T-helper 17 cell (primary cell): Measurements from ENCODE around the gene EFCAB6. TPM values are rescaled to one million over a fixed set of nuclear protein-coding genes. Genes with fewer than 3 reads are reported as not detected.

ENCODE experiments used
- ATAC-seq: fragments of 150-1000 bp; cut with Tn5 transposase; 2 replicates; pipeline ENCODE4 v1.10.0; 2021; ENCODE audit warnings: mild to moderate bottlenecking, moderate library complexity
- DNase-seq, 3 donors: peaks; one replicate each; pipeline versions ENCODE4 v3.0.0 to v3.0.0-alpha.2; 2020 to 2021
- H3K9me3 ChIP-seq: one replicate; pipeline ENCODE4 v1.7.0; 2013; ENCODE audit warnings: low read length, mild to moderate bottlenecking; ENCODE audit not compliant: control insufficient read depth, poor library complexity, severe bottlenecking
- H3K27ac Mint-ChIP-seq: one replicate; pipeline ENCODE4 v1.8.0; 2022; ENCODE audit warnings: mild to moderate bottlenecking, moderate library complexity, mixed read lengths
- H3K27me3 Mint-ChIP-seq: one replicate; pipeline ENCODE4 v1.8.0; 2022; ENCODE audit warnings: mixed read lengths
- H3K36me3 Mint-ChIP-seq: one replicate; pipeline ENCODE4 v1.8.0; 2022; ENCODE audit warnings: low read depth, mixed read lengths
- H3K4me1 Mint-ChIP-seq: one replicate; pipeline ENCODE4 v1.8.0; 2022; ENCODE audit warnings: mild to moderate bottlenecking, mixed read lengths
- H3K4me3 Mint-ChIP-seq: one replicate; pipeline ENCODE4 v1.8.0; 2022; ENCODE audit warnings: mild to moderate bottlenecking, moderate library complexity, mixed read lengths
- total RNA-seq, 4 donors: library from RNA in 2 of 4; stranded (reverse) in 2 of 4; gene quantifications; one replicate each; pipeline ENCODE4 v1.2.3 and lab custom pipeline; 2022 to 2026

The EFCAB6 gene
- total RNA-seq, 2 donors from 2014 or later, result 0.16 TPM; not detected in 1

GRCh38 chr22:43841742-43842141, 29.6 kb upstream of the EFCAB6 start:
- H3K36me3 Mint-ChIP-seq, result peaks cover 2% of the 10 kb centered on the region
- no peak for ATAC-seq
- peaks cover 23% of the 10 kb centered on the region for H3K27me3 Mint-ChIP-seq
- H3K9me3 ChIP-seq, result no peaks in the 10 kb centered on the region
- no peak overlapping the region for H3K27ac Mint-ChIP-seq
- H3K4me3 Mint-ChIP-seq, result no peak overlapping the region
- DNase-seq, result no peak
- H3K4me1 Mint-ChIP-seq, result peaks cover 3% of the 10 kb centered on the region

- no peak overlapping the region for H3K27ac Mint-ChIP-seq
- ATAC-seq, result no peak
- H3K9me3 ChIP-seq, result no peaks in the 10 kb centered on the region
These were observed 28.7 kb upstream of the EFCAB6 start for GRCh38 chr22:43840851-43841250.

GRCh38 chr22:43840431-43840830, 28.3 kb upstream of the EFCAB6 start:
- Mint-ChIP-seq H3K4me1 (peaks cover 3% of the 10 kb centered on the region), H3K27me3 (peaks cover 14% of the 10 kb centered on the region), H3K27ac (no peak overlapping the region), H3K36me3 (peaks cover under 1% of the 10 kb centered on the region), H3K4me3 (no peak overlapping the region)
- no peaks in the 10 kb centered on the region for H3K9me3 ChIP-seq
- DNase-seq (no peak), ATAC-seq (no peak)

More at GRCh38 chr22:43840851-43841250, 28.7 kb upstream of the EFCAB6 start:
- Mint-ChIP-seq H3K36me3 (peaks cover 2% of the 10 kb centered on the region), H3K4me1 (peaks cover 3% of the 10 kb centered on the region), H3K4me3 (no peak overlapping the region), H3K27me3 (peaks cover 14% of the 10 kb centered on the region)
- DNase-seq, result no peak

- Mint-ChIP-seq H3K36me3 (peaks cover 2% of the 10 kb centered on the region), H3K4me3 (no peak overlapping the region), H3K4me1 (peaks cover 3% of the 10 kb centered on the region), H3K27ac (no peak overlapping the region), H3K27me3 (peaks cover 13% of the 10 kb centered on the region)
- H3K9me3 ChIP-seq, result no peaks in the 10 kb centered on the region
- ATAC-seq, result no peak
- DNase-seq, result no peak
These were observed 27.7 kb upstream of the EFCAB6 start for GRCh38 chr22:43839781-43840180.

GRCh38 chr22:43838571-43839307, 26.6 kb upstream of the EFCAB6 start:
- no peak overlapping the region for H3K4me3 Mint-ChIP-seq
- H3K9me3 ChIP-seq, result no peaks in the 10 kb centered on the region
- H3K27me3 Mint-ChIP-seq, result peaks cover 7% of the 10 kb centered on the region
- DNase-seq (no peak), ATAC-seq (no peak)
- H3K36me3 Mint-ChIP-seq, result peaks cover 2% of the 10 kb centered on the region
- H3K4me1 Mint-ChIP-seq, result peaks cover 3% of the 10 kb centered on the region
- H3K27ac Mint-ChIP-seq, result no peak overlapping the region

GRCh38 chr22:43838161-43838560, 26.1 kb upstream of the EFCAB6 start:
- no peak overlapping the region for H3K4me3 Mint-ChIP-seq
- peaks cover 7% of the 10 kb centered on the region for H3K27me3 Mint-ChIP-seq
- H3K9me3 ChIP-seq, result no peaks in the 10 kb centered on the region
- H3K4me1 Mint-ChIP-seq, result peaks cover 3% of the 10 kb centered on the region
- H3K36me3 Mint-ChIP-seq, result peaks cover 2% of the 10 kb centered on the region
- ATAC-seq (no peak), DNase-seq (no peak)
- no peak overlapping the region for H3K27ac Mint-ChIP-seq

- DNase-seq, result no peak
- peaks cover 3% of the 10 kb centered on the region for H3K4me1 Mint-ChIP-seq
- H3K27ac Mint-ChIP-seq, result no peak overlapping the region
- peaks cover 2% of the 10 kb centered on the region for H3K36me3 Mint-ChIP-seq
- ATAC-seq, result no peak
- H3K4me3 Mint-ChIP-seq, result no peak overlapping the region
- H3K27me3 Mint-ChIP-seq, result peaks cover 7% of the 10 kb centered on the region
- H3K9me3 ChIP-seq, result no peaks in the 10 kb centered on the region
These were observed 25.6 kb upstream of the EFCAB6 start for GRCh38 chr22:43837666-43838065.

GRCh38 chr22:43835736-43836135, 23.6 kb upstream of the EFCAB6 start:
- peaks cover 2% of the 10 kb centered on the region for H3K36me3 Mint-ChIP-seq
- DNase-seq, result no peak
- no peak overlapping the region for H3K27ac Mint-ChIP-seq
- no peaks in the 10 kb centered on the region for H3K9me3 ChIP-seq
- ATAC-seq, result no peak
- H3K4me3 Mint-ChIP-seq, result no peak overlapping the region
- peaks cover 7% of the 10 kb centered on the region for H3K27me3 Mint-ChIP-seq
- H3K4me1 Mint-ChIP-seq, result peaks cover 3% of the 10 kb centered on the region

- Mint-ChIP-seq H3K27ac (no peak overlapping the region), H3K4me1 (peaks cover 3% of the 10 kb centered on the region), H3K4me3 (no peak overlapping the region), H3K27me3 (peaks cover 10% of the 10 kb centered on the region), H3K36me3 (peaks cover 2% of the 10 kb centered on the region)
- ATAC-seq, result no peak
- no peaks in the 10 kb centered on the region for H3K9me3 ChIP-seq
- DNase-seq, result no peak
These were observed 23.1 kb upstream of the EFCAB6 start for GRCh38 chr22:43835166-43835565.

GRCh38 chr22:43833286-43834240, 21.5 kb upstream of the EFCAB6 start:
- DNase-seq (no peak), ATAC-seq (no peak)
- Mint-ChIP-seq H3K27ac (no peak overlapping the region), H3K36me3 (peaks cover 2% of the 10 kb centered on the region), H3K4me3 (no peak overlapping the region), H3K27me3 (peaks cover 15% of the 10 kb centered on the region), H3K4me1 (no peaks in the 10 kb centered on the region)
- H3K9me3 ChIP-seq, result no peaks in the 10 kb centered on the region

GRCh38 chr22:43832393-43833265, 20.5 kb upstream of the EFCAB6 start:
- peaks cover 2% of the 10 kb centered on the region for H3K36me3 Mint-ChIP-seq
- peaks cover 24% of the 10 kb centered on the region for H3K27me3 Mint-ChIP-seq
- no peaks in the 10 kb centered on the region for H3K9me3 ChIP-seq
- no peak overlapping the region for H3K27ac Mint-ChIP-seq
- H3K4me1 Mint-ChIP-seq, result no peaks in the 10 kb centered on the region
- ATAC-seq (no peak), DNase-seq (no peak)
- no peak overlapping the region for H3K4me3 Mint-ChIP-seq

GRCh38 chr22:43831561-43832392, 19.7 kb upstream of the EFCAB6 start:
- no peak for ATAC-seq
- H3K4me1 Mint-ChIP-seq, result no peaks in the 10 kb centered on the region
- H3K27ac Mint-ChIP-seq, result no peak overlapping the region
- H3K36me3 Mint-ChIP-seq, result peaks cover 2% of the 10 kb centered on the region
- no peak overlapping the region for H3K4me3 Mint-ChIP-seq
- no peaks in the 10 kb centered on the region for H3K9me3 ChIP-seq
- DNase-seq, result no peak
- peaks cover 31% of the 10 kb centered on the region for H3K27me3 Mint-ChIP-seq
